WTC11 (cell line): Measurements from ENCODE around the gene TDRD3.

Experiments
- CTCF ChIP-seq: fragments of 200-600 bp; IDR thresholded peaks from 2 replicates; pipeline ENCODE4 v1.8.0; 2022; ENCODE audit warnings: antibody characterized with exemption
- ESRRA ChIP-seq: sonication (generic); formaldehyde crosslinking; IDR thresholded peaks from 2 replicates; pipeline ENCODE4 v1.8.1; 2022; ENCODE audit warnings: mild to moderate bottlenecking, missing genetic modification reagents, borderline replicate concordance
- NFE2L1 ChIP-seq: sonication (generic); formaldehyde crosslinking; IDR thresholded peaks from 2 replicates; pipeline ENCODE4 v1.8.1; 2023; ENCODE audit warnings: missing genetic modification reagents
- NFYB ChIP-seq: sonication (generic); formaldehyde crosslinking; conservative IDR thresholded peaks from 2 replicates; pipeline ENCODE4 v1.8.0; 2022; ENCODE audit warnings: low read depth, missing genetic modification reagents
- ZNF671 ChIP-seq: fragments of 250-450 bp; sonication (Bioruptor Pico); IDR thresholded peaks from 2 replicates; pipeline ENCODE4 v1.8.0; 2021; ENCODE audit warnings: mild to moderate bottlenecking

- no peak for TF ChIP-seq ZNF671 (CRISPR knock-in tag)
- no peak for TF ChIP-seq NFE2L1
- no peak for TF ChIP-seq ESRRA
- no peak for TF ChIP-seq CTCF
- TF ChIP-seq NFYB: no peak
Measured at GRCh38 chr13:60352644-60353043, 44.4 kb upstream of the TDRD3 start.
